SU-DHL-6 (cell line): Measurements from ENCODE around the gene CYP11A1.

Experiments
- H2AFZ ChIP-seq: fragments of 200-600 bp; sonication (generic); 2 replicates; pipeline ENCODE4 v1.6.1; 2014; ENCODE audit warnings: low read depth, mild to moderate bottlenecking, moderate library complexity, mixed read lengths, antibody characterized with exemption, low read length; ENCODE audit not compliant: severe bottlenecking
- H3F3A ChIP-seq: fragments of 200-600 bp; shearing (Covaris generic); 2 replicates; pipeline ENCODE4 v1.6.0; 2016; ENCODE audit warnings: antibody characterized with exemption, mild to moderate bottlenecking; ENCODE audit not compliant: insufficient read depth
- H3K27ac ChIP-seq: fragments of 200-600 bp; sonication (generic); 2 replicates; pipeline ENCODE4 v1.5.1; 2016; ENCODE audit warnings: low read depth, mild to moderate bottlenecking, low read length, moderate library complexity, mixed read lengths
- H3K27me3 ChIP-seq: fragments of 200-600 bp; sonication (generic), shearing (Covaris generic); 2 replicates; pipeline ENCODE4 v1.6.0; 2014; ENCODE audit warnings: mild to moderate bottlenecking, low read length
- H3K36me3 ChIP-seq: fragments of 200-600 bp; sonication (generic); 2 replicates; pipeline ENCODE4 v1.6.1; 2014; ENCODE audit warnings: mild to moderate bottlenecking, low read length, mixed read lengths
- H3K4me2 ChIP-seq: fragments of 300-600, 200-600 bp; shearing (Covaris generic), sonication (generic); 2 replicates; pipeline ENCODE4 v1.6.0; 2014; ENCODE audit warnings: low read length, low read depth, mild to moderate bottlenecking; ENCODE audit not compliant: poor library complexity, severe bottlenecking
- H3K4me3 ChIP-seq: fragments of 200-600 bp; sonication (generic); 2 replicates; pipeline ENCODE4 v1.5.1; 2014; ENCODE audit warnings: antibody characterized with exemption, low read length, mild to moderate bottlenecking, mixed read lengths; ENCODE audit not compliant: insufficient read depth, poor library complexity, severe bottlenecking
- H3K79me2 ChIP-seq: fragments of 200-600 bp; sonication (generic); 2 replicates; pipeline ENCODE4 v1.6.1; 2014; ENCODE audit warnings: mild to moderate bottlenecking, low read length, moderate library complexity; ENCODE audit not compliant: insufficient read depth
- H3K9ac ChIP-seq: fragments of 200-600 bp; sonication (generic); 2 replicates; pipeline ENCODE4 v1.7.0; 2014; ENCODE audit warnings: mild to moderate bottlenecking, low read length
- H3K9me2 ChIP-seq: fragments of 200-600 bp; sonication (generic); replicated peaks from 2 replicates; pipeline ENCODE4 v1.6.1; 2014; ENCODE audit warnings: low read length; ENCODE audit not compliant: insufficient read depth
- H3K9me3 ChIP-seq: fragments of 200-600 bp; sonication (generic); 2 replicates; pipeline ENCODE4 v1.6.1; 2014; ENCODE audit warnings: low read length, mixed read lengths; ENCODE audit not compliant: insufficient read depth
- H4K20me1 ChIP-seq: fragments of 200-600 bp; sonication (generic); 2 replicates; pipeline ENCODE4 v1.6.1; 2014; ENCODE audit warnings: low read depth, mild to moderate bottlenecking, antibody characterized with exemption, low read length, moderate library complexity, mixed read lengths
- EZH2phosphoT487 ChIP-seq: fragments of 200-600 bp; sonication (generic), shearing (Covaris generic); conservative IDR thresholded peaks from 2 replicates; pipeline ENCODE4 v1.6.1; 2018; ENCODE audit warnings: mild to moderate bottlenecking, antibody characterized with exemption, low read length, moderate library complexity, mixed read lengths
- TF ChIP-seq, protein P1 (sequence below): fragments of 200-600 bp; sonication (generic); IDR thresholded peaks from one replicate; pipeline ENCODE4 v1.5.1; 2017; ENCODE audit warnings: antibody characterized with exemption, mild to moderate bottlenecking, low read length, moderate library complexity; ENCODE audit not compliant: insufficient read depth, poor library complexity, severe bottlenecking

CYP11A1 gene

GRCh38 chr15:74367296-74367854 lies at the start of gene CYP11A1:
TSS of gene CYP11A1 (minus strand) at chr15:74367646. CDS start at chr15:74367585, 61 bp downstream.
- Histone ChIP-seq H3K4me2 (no peak within 1 kb of the TSS), H3K79me2 (no peaks in the 10 kb centered on the region), H3K9me3 (no peaks in the 10 kb centered on the region), H3F3A (no peaks in the 10 kb centered on the region), H3K27me3 (no peaks in the 10 kb centered on the region), H3K27ac (no peak within 1 kb of the TSS), H3K9ac (no peak within 1 kb of the TSS), H4K20me1 (no peaks in the 10 kb centered on the region), H3K4me3 (no peak within 1 kb of the TSS), H3K36me3 (no peaks in the 10 kb centered on the region), H3K9me2 (no peaks in the 10 kb centered on the region), H2AFZ (no peak within 1 kb of the TSS)
- no peak for TF ChIP-seq EZH2phosphoT487
- TF ChIP-seq, protein P1, sequence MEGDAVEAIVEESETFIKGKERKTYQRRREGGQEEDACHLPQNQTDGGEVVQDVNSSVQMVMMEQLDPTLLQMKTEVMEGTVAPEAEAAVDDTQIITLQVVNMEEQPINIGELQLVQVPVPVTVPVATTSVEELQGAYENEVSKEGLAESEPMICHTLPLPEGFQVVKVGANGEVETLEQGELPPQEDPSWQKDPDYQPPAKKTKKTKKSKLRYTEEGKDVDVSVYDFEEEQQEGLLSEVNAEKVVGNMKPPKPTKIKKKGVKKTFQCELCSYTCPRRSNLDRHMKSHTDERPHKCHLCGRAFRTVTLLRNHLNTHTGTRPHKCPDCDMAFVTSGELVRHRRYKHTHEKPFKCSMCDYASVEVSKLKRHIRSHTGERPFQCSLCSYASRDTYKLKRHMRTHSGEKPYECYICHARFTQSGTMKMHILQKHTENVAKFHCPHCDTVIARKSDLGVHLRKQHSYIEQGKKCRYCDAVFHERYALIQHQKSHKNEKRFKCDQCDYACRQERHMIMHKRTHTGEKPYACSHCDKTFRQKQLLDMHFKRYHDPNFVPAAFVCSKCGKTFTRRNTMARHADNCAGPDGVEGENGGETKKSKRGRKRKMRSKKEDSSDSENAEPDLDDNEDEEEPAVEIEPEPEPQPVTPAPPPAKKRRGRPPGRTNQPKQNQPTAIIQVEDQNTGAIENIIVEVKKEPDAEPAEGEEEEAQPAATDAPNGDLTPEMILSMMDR = no peak

GRCh38 chr15:74417225-74417624 lies 49.8 kb upstream of the CYP11A1 start:
- no peak overlapping the region for H3K9ac ChIP-seq
- H3K79me2 ChIP-seq = no peaks in the 10 kb centered on the region
- H3K36me3 ChIP-seq = no peaks in the 10 kb centered on the region
- no peak overlapping the region for H3K4me3 ChIP-seq
- no peaks in the 10 kb centered on the region for H4K20me1 ChIP-seq
- H3K27me3 ChIP-seq = no peaks in the 10 kb centered on the region
- no peaks in the 10 kb centered on the region for H3F3A ChIP-seq
- TF ChIP-seq, protein P1 = no peak
- TF ChIP-seq EZH2phosphoT487 = no peak
- no peak overlapping the region for H2AFZ ChIP-seq
- no peaks in the 10 kb centered on the region for H3K9me3 ChIP-seq
- no peak overlapping the region for H3K4me2 ChIP-seq
- H3K27ac ChIP-seq = no peak overlapping the region
- H3K9me2 ChIP-seq = no peaks in the 10 kb centered on the region

GRCh38 chr15:74415966-74416916 lies 48.8 kb upstream of the CYP11A1 start:
- H3K4me2 ChIP-seq = no peak overlapping the region
- no peaks in the 10 kb centered on the region for H4K20me1 ChIP-seq
- no peak overlapping the region for H3K27ac ChIP-seq
- TF ChIP-seq, protein P1 = no peak
- no peak for TF ChIP-seq EZH2phosphoT487
- H3K79me2 ChIP-seq = no peaks in the 10 kb centered on the region
- no peaks in the 10 kb centered on the region for H3K27me3 ChIP-seq
- H3K9me3 ChIP-seq = no peaks in the 10 kb centered on the region
- no peak overlapping the region for H3K9ac ChIP-seq
- H2AFZ ChIP-seq = no peak overlapping the region
- H3K9me2 ChIP-seq = no peaks in the 10 kb centered on the region
- H3F3A ChIP-seq = no peaks in the 10 kb centered on the region
- H3K4me3 ChIP-seq = no peak overlapping the region
- no peaks in the 10 kb centered on the region for H3K36me3 ChIP-seq
